Activated CD4-positive, alpha-beta memory T cell treated with anti-CD3 and anti-CD28 coated beads, Interleukin-2, amount 10 ng/mL, durations not matched to agents 7 days and 5 days (primary cell): Measurements from ENCODE around the gene NEMP1. TPM values are rescaled to one million over a fixed set of nuclear protein-coding genes. Genes with fewer than 3 reads are reported as not detected.

Experiments
- CTCF ChIA-PET: fragments of 350-600 bp; sonication (Branson Sonifier 250); formaldehyde crosslinking; loops from one replicate; lab custom pipeline; 2021; ENCODE audit warnings: antibody characterized with exemption, inconsistent platforms; lab: Charles Lee
- POLR2A ChIA-PET: fragments of 350-600 bp; sonication (Branson Sonifier 250); formaldehyde crosslinking; loops from one replicate; lab custom pipeline; 2021; ENCODE audit warnings: antibody characterized with exemption; lab: Charles Lee
- DNase-seq: peaks from one replicate; pipeline ENCODE4 v3.0.0-alpha.2; 2020
- H3K27ac Mint-ChIP-seq: one replicate; pipeline ENCODE4 v1.8.0; 2021; ENCODE audit warnings: mild to moderate bottlenecking, mixed read lengths
- H3K27me3 Mint-ChIP-seq: one replicate; pipeline ENCODE4 v1.8.0; 2021; ENCODE audit warnings: mixed read lengths
- H3K36me3 Mint-ChIP-seq: one replicate; pipeline ENCODE4 v1.8.0; 2021; ENCODE audit warnings: low read depth, mixed read lengths
- H3K4me1 Mint-ChIP-seq: one replicate; pipeline ENCODE4 v1.8.0; 2021; ENCODE audit warnings: mixed read lengths
- H3K4me3 Mint-ChIP-seq: one replicate; pipeline ENCODE4 v1.8.0; 2021; ENCODE audit warnings: mild to moderate bottlenecking, mixed read lengths
- H3K9me3 Mint-ChIP-seq: one replicate; pipeline ENCODE4 v1.8.0; 2021; ENCODE audit warnings: mixed read lengths
- total RNA-seq, 2 experiments: library from RNA; stranded (reverse); gene quantifications; one replicate each; pipeline ENCODE4 v1.2.3, GENCODE V29; 2021

Gene NEMP1
- total RNA-seq, 2 experiments from 2014 or later = 51.7 to 59.2 TPM

GRCh38 chr12:57047981-57048380 lies 30.6 kb downstream of the NEMP1 start:
- peaks cover 28% of the 10 kb centered on the region for H3K4me1 Mint-ChIP-seq
- no peak overlapping the region for H3K4me3 Mint-ChIP-seq
- H3K9me3 Mint-ChIP-seq = no peaks in the 10 kb centered on the region
- peaks cover 4% of the 10 kb centered on the region for H3K36me3 Mint-ChIP-seq
- peaks cover 23% of the 10 kb centered on the region for H3K27me3 Mint-ChIP-seq
- H3K27ac Mint-ChIP-seq = peak overlapping the region; percentile 59
- POLR2A ChIA-PET = interaction anchor here (0.8 to 2.3 kb wide), 8 partner anchors 9 to 322 kb away, joined by 3 to 8 read pairs (median 4); partner anchors contain the start of genes NACA and TAC3
- no peak for DNase-seq
- CTCF ChIA-PET = interaction anchor here (0.7 to 2.2 kb wide), 7 partner anchors 12 to 414 kb away, joined by 3 to 15 read pairs (median 3); partner anchors contain the start of gene STAT6

GRCh38 chr12:57046947-57047890 lies 31.4 kb downstream of the NEMP1 start:
- ChIA-PET POLR2A (interaction anchor here (0.6 to 2.3 kb wide), 13 partner anchors 10 to 322 kb away, joined by 3 to 8 read pairs (median 3); partner anchors contain the start of genes NACA and TAC3), CTCF (interaction anchor here (0.7 to 2.2 kb wide), 12 partner anchors 14 to 415 kb away, joined by 3 to 15 read pairs (median 4); partner anchors contain the start of genes STAT6 and TAC3)
- no peak overlapping the region for H3K4me3 Mint-ChIP-seq
- peaks cover 28% of the 10 kb centered on the region for H3K4me1 Mint-ChIP-seq
- H3K9me3 Mint-ChIP-seq = no peaks in the 10 kb centered on the region
- peaks cover 23% of the 10 kb centered on the region for H3K27me3 Mint-ChIP-seq
- H3K36me3 Mint-ChIP-seq = no peaks in the 10 kb centered on the region
- peak overlapping the region; percentile 59 for H3K27ac Mint-ChIP-seq
- peak; percentile 81 for DNase-seq

GRCh38 chr12:57046086-57046791 lies 32.4 kb downstream of the NEMP1 start:
- no peak overlapping the region for H3K27ac Mint-ChIP-seq
- CTCF ChIA-PET = interaction anchor here (0.7 to 1.5 kb wide), 7 partner anchors 15 to 45 kb away, joined by 3 to 6 read pairs (median 4); partner anchors contain the start of gene TAC3
- H3K4me3 Mint-ChIP-seq = no peak overlapping the region
- H3K4me1 Mint-ChIP-seq = peaks cover 28% of the 10 kb centered on the region
- H3K9me3 Mint-ChIP-seq = no peaks in the 10 kb centered on the region
- no peaks in the 10 kb centered on the region for H3K36me3 Mint-ChIP-seq
- no peak for DNase-seq
- H3K27me3 Mint-ChIP-seq = peaks cover 28% of the 10 kb centered on the region
- POLR2A ChIA-PET = interaction anchor here (0.8 to 2.3 kb wide), 4 partner anchors 9 to 64 kb away, joined by 3 to 8 read pairs (median 3); partner anchors contain the start of gene TAC3

- ChIA-PET POLR2A (no interaction called here), CTCF (interaction anchor here (1.0 kb wide), 1 partner anchor 37 kb away, joined by 3 read pairs; no protein-coding TSS in a partner anchor)
- Mint-ChIP-seq H3K36me3 (no peaks in the 10 kb centered on the region), H3K9me3 (no peaks in the 10 kb centered on the region), H3K4me1 (peaks cover 28% of the 10 kb centered on the region), H3K4me3 (no peak overlapping the region), H3K27me3 (peaks cover 29% of the 10 kb centered on the region), H3K27ac (no peak overlapping the region)
- no peak for DNase-seq
These were observed 33.7 kb downstream of the NEMP1 start for GRCh38 chr12:57044889-57045288.

GRCh38 chr12:57044468-57044867 lies 34.1 kb downstream of the NEMP1 start:
- no peak for DNase-seq
- peaks cover 29% of the 10 kb centered on the region for H3K27me3 Mint-ChIP-seq
- H3K27ac Mint-ChIP-seq = no peak overlapping the region
- H3K4me1 Mint-ChIP-seq = peaks cover 28% of the 10 kb centered on the region
- H3K36me3 Mint-ChIP-seq = no peaks in the 10 kb centered on the region
- no peak overlapping the region for H3K4me3 Mint-ChIP-seq
- ChIA-PET POLR2A (no interaction called here), CTCF (interaction anchor here (1.0 kb wide), 1 partner anchor 36 kb away, joined by 3 read pairs; no protein-coding TSS in a partner anchor)
- H3K9me3 Mint-ChIP-seq = no peaks in the 10 kb centered on the region

- DNase-seq = no peak
- H3K4me3 Mint-ChIP-seq = no peak overlapping the region
- no peak overlapping the region for H3K27ac Mint-ChIP-seq
- no peaks in the 10 kb centered on the region for H3K36me3 Mint-ChIP-seq
- peaks cover 19% of the 10 kb centered on the region for H3K4me1 Mint-ChIP-seq
- no peaks in the 10 kb centered on the region for H3K9me3 Mint-ChIP-seq
- peaks cover 30% of the 10 kb centered on the region for H3K27me3 Mint-ChIP-seq
- ChIA-PET CTCF (interaction anchor here (0.9 to 1.1 kb wide), 2 partner anchors 19 to 187 kb away, joined by 3 read pairs; partner anchors contain the start of gene SHMT2), POLR2A (no interaction called here)
These were observed 35.9 kb downstream of the NEMP1 start for GRCh38 chr12:57042695-57043094.

GRCh38 chr12:57040750-57041149 lies 37.8 kb downstream of the NEMP1 start:
- no peaks in the 10 kb centered on the region for H3K4me1 Mint-ChIP-seq
- POLR2A ChIA-PET = interaction anchor here (1.0 kb wide), 1 partner anchor 8 kb away, joined by 3 read pairs; no protein-coding TSS in a partner anchor
- no peaks in the 10 kb centered on the region for H3K36me3 Mint-ChIP-seq
- DNase-seq = no peak
- no peak overlapping the region for H3K4me3 Mint-ChIP-seq
- H3K9me3 Mint-ChIP-seq = no peaks in the 10 kb centered on the region
- H3K27me3 Mint-ChIP-seq = peaks cover 18% of the 10 kb centered on the region
- CTCF ChIA-PET = interaction anchor here (0.6 to 1.3 kb wide), 4 partner anchors 30 to 465 kb away, joined by 3 to 5 read pairs (median 3); no protein-coding TSS in a partner anchor
- H3K27ac Mint-ChIP-seq = no peak overlapping the region

GRCh38 chr12:57040211-57040610 lies 38.4 kb downstream of the NEMP1 start:
- Mint-ChIP-seq H3K4me1 (no peaks in the 10 kb centered on the region), H3K4me3 (no peak overlapping the region), H3K36me3 (no peaks in the 10 kb centered on the region), H3K27me3 (peaks cover 14% of the 10 kb centered on the region), H3K9me3 (no peaks in the 10 kb centered on the region), H3K27ac (no peak overlapping the region)
- ChIA-PET POLR2A (interaction anchor here (2.1 kb wide), 1 partner anchor 13 kb away, joined by 4 read pairs; no protein-coding TSS in a partner anchor), CTCF (interaction anchor here (0.6 to 1.3 kb wide), 4 partner anchors 28 to 205 kb away, joined by 3 to 5 read pairs (median 3); no protein-coding TSS in a partner anchor)
- no peak for DNase-seq

- POLR2A ChIA-PET = interaction anchor here (2.1 kb wide), 1 partner anchor 14 kb away, joined by 4 read pairs; no protein-coding TSS in a partner anchor
- CTCF ChIA-PET = no interaction called here
- Mint-ChIP-seq H3K9me3 (no peaks in the 10 kb centered on the region), H3K36me3 (no peaks in the 10 kb centered on the region), H3K27ac (no peak overlapping the region), H3K4me3 (no peak overlapping the region), H3K27me3 (peaks cover 14% of the 10 kb centered on the region), H3K4me1 (no peaks in the 10 kb centered on the region)
- DNase-seq = no peak
These were observed 39.4 kb downstream of the NEMP1 start for GRCh38 chr12:57039016-57039798.

GRCh38 chr12:57037264-57037663 lies 41.3 kb downstream of the NEMP1 start:
- DNase-seq = no peak
- POLR2A ChIA-PET = interaction anchor here (0.9 kb wide), 1 partner anchor 9 kb away, joined by 3 read pairs; no protein-coding TSS in a partner anchor
- H3K4me3 Mint-ChIP-seq = no peak overlapping the region
- peaks cover 9% of the 10 kb centered on the region for H3K27me3 Mint-ChIP-seq
- CTCF ChIA-PET = no interaction called here
- no peak overlapping the region for H3K27ac Mint-ChIP-seq
- H3K9me3 Mint-ChIP-seq = no peaks in the 10 kb centered on the region
- no peaks in the 10 kb centered on the region for H3K36me3 Mint-ChIP-seq
- no peaks in the 10 kb centered on the region for H3K4me1 Mint-ChIP-seq

- no peak overlapping the region for H3K4me3 Mint-ChIP-seq
- CTCF ChIA-PET = interaction anchor here (0.7 to 1.4 kb wide), 4 partner anchors 10 to 15 kb away, joined by 3 to 4 read pairs (median 3); no protein-coding TSS in a partner anchor
- DNase-seq = no peak
- H3K9me3 Mint-ChIP-seq = no peaks in the 10 kb centered on the region
- peaks cover 15% of the 10 kb centered on the region for H3K4me1 Mint-ChIP-seq
- H3K36me3 Mint-ChIP-seq = no peaks in the 10 kb centered on the region
- POLR2A ChIA-PET = interaction anchor here (1.5 kb wide), 1 partner anchor 8 kb away, joined by 3 read pairs; no protein-coding TSS in a partner anchor
- no peaks in the 10 kb centered on the region for H3K27me3 Mint-ChIP-seq
- H3K27ac Mint-ChIP-seq = no peak overlapping the region
These were observed 45.2 kb downstream of the NEMP1 start for GRCh38 chr12:57033431-57033830.
